Tongue (tissue), 2 donors: Measurements from ENCODE around the gene RBM33. TPM values are rescaled to one million over a fixed set of nuclear protein-coding genes. Genes with fewer than 3 reads are reported as not detected.

Source experiments
- DNase-seq: peaks from one replicate; pipeline ENCODE4 v3.0.0-alpha.2; 2015
- total RNA-seq: library from RNA; depleted of rRNA; stranded (reverse); fragments of >200 nt; gene quantifications from one replicate; pipeline ENCODE4 v1.2.3, GENCODE V29; 2014

The RBM33 gene
- total RNA-seq, 1 donor from 2014 or later: 50.0 TPM

- no peak for DNase-seq
These were observed 154.4 kb downstream of the RBM33 start for GRCh38 chr7:155798673-155799439.

GRCh38 chr7:155799514-155799913 lies 155.1 kb downstream of the RBM33 start:
- no peak for DNase-seq

- DNase-seq: no peak
These were observed 155.8 kb downstream of the RBM33 start for GRCh38 chr7:155800301-155800700.

GRCh38 chr7:155800741-155801267 lies 156.3 kb downstream of the RBM33 start:
- no peak for DNase-seq

- DNase-seq: no peak
These were observed 157.8 kb downstream of the RBM33 start for GRCh38 chr7:155802291-155802690.

- no peak for DNase-seq
These were observed 158.5 kb downstream of the RBM33 start for GRCh38 chr7:155802906-155803417.

GRCh38 chr7:155803418-155804376 lies 159.2 kb downstream of the RBM33 start:
- peak; percentile 39 for DNase-seq

- no peak for DNase-seq
These were observed 160.0 kb downstream of the RBM33 start for GRCh38 chr7:155804431-155804831.

- peak; percentile 78 for DNase-seq
These were observed 160.7 kb downstream of the RBM33 start for GRCh38 chr7:155804897-155805825.

GRCh38 chr7:155805826-155806095 lies 161.3 kb downstream of the RBM33 start:
- DNase-seq: no peak

- no peak for DNase-seq
These were observed 161.8 kb downstream of the RBM33 start for GRCh38 chr7:155806096-155806871.

GRCh38 chr7:155807065-155807671 lies 162.7 kb downstream of the RBM33 start:
- DNase-seq: no peak

- DNase-seq: no peak
These were observed 163.5 kb downstream of the RBM33 start for GRCh38 chr7:155807789-155808548.

- DNase-seq: no peak
These were observed 164.3 kb downstream of the RBM33 start for GRCh38 chr7:155808549-155809331.

- no peak for DNase-seq
These were observed 165.0 kb downstream of the RBM33 start for GRCh38 chr7:155809332-155809946.

GRCh38 chr7:155809947-155810769 lies 165.7 kb downstream of the RBM33 start:
- no peak for DNase-seq

- DNase-seq: no peak
These were observed 166.5 kb downstream of the RBM33 start for GRCh38 chr7:155810770-155811559.
